ENCODE measurements around the gene KCNK17. TPM values are rescaled to one million over a fixed set of nuclear protein-coding genes. Genes with fewer than 3 reads are reported as not detected.

Gene KCNK17
- total RNA-seq, 1 experiment from 2014 or later = not detected

- Histone ChIP-seq H3K9ac (ENCODE audit: low read length) (no peak overlapping the region), H3K79me2 (ENCODE audit: low read length) (no peaks in the 10 kb centered on the region), H2AFZ (ENCODE audit: low read length) (no peak overlapping the region), H3K9me3 (ENCODE audit: low read length) (no peaks in the 10 kb centered on the region), H3K9me2 (replicated peaks; ENCODE audit: low read length) (no peaks in the 10 kb centered on the region), H4K20me1 (ENCODE audit: low read length) (no peaks in the 10 kb centered on the region), H3K27me3 (ENCODE audit: low read length) (peaks cover 4% of the 10 kb centered on the region; the same call in 1 of the 2 replicates), H3K4me3 (ENCODE audit: low read length) (no peak overlapping the region), H3K36me3 (ENCODE audit: low read depth, low read length) (no peaks in the 10 kb centered on the region), H3K27ac (ENCODE audit: low read length) (peak overlapping the region; percentile 23; the same call in 1 of the 2 replicates), H3F3A (ENCODE audit: low read length, unreplicated experiment) (no peaks in the 10 kb centered on the region), H3K4me2 (ENCODE audit: low read length) (0 out of 2 replicates have a peak overlapping the region, but pooled peaks have one; percentile 17), H3K4me1 (ENCODE audit: insufficient read depth, low read length) (peaks cover 8% of the 10 kb centered on the region; the same call in 1 of the 2 replicates)
- POLR2A ChIA-PET (ENCODE audit: unreplicated experiment) = no interaction called here
- no TSS peak for BruUV-seq (replicated peaks)
- CTCF ChIA-PET = no interaction called here
- ATAC-seq = no peak
- intact Hi-C loops (cut with micrococcal nuclease) = no loop called here
- DNase-seq = peak; percentile 35
- TF ChIP-seq EZH2phosphoT487 (IDR thresholded peaks at IDR 0.05; ENCODE audit: borderline replicate concordance, low read length) (no peak), CTCF (conservative IDR thresholded peaks at IDR 0.05; ENCODE audit: low read depth, low read length) (no peak), EZH2 (IDR thresholded peaks at IDR 0.05; ENCODE audit: low read length, unreplicated experiment) (no peak)
These were observed 47.8 kb downstream of the KCNK17 start for GRCh38 chr6:39266375-39266774.

- ATAC-seq (no peak), DNase-seq (peak; percentile 49)
- H3K27ac ChIP-seq (ENCODE audit: low read length) = no peak overlapping the region
- H3K27me3 ChIP-seq (ENCODE audit: low read length) = peaks cover 4% of the 10 kb centered on the region; the same call in 1 of the 2 replicates
- no peaks in the 10 kb centered on the region for H3K9me2 ChIP-seq (replicated peaks; ENCODE audit: low read length)
- peak overlapping the region; percentile 15; the same call in 1 of the 2 replicates for H3K4me2 ChIP-seq (ENCODE audit: low read length)
- CTCF ChIA-PET = no interaction called here
- no peaks in the 10 kb centered on the region for H3K79me2 ChIP-seq (ENCODE audit: low read length)
- no peak for TF ChIP-seq EZH2phosphoT487 (IDR thresholded peaks at IDR 0.05; ENCODE audit: borderline replicate concordance, low read length)
- H3K4me1 ChIP-seq (ENCODE audit: insufficient read depth, low read length) = peaks cover 8% of the 10 kb centered on the region; the same call in 1 of the 2 replicates
- no TSS peak for BruUV-seq (replicated peaks)
- H3K4me3 ChIP-seq (ENCODE audit: low read length) = no peak overlapping the region
- H3F3A ChIP-seq (ENCODE audit: low read length, unreplicated experiment) = no peaks in the 10 kb centered on the region
- H4K20me1 ChIP-seq (ENCODE audit: low read length) = no peaks in the 10 kb centered on the region
- H2AFZ ChIP-seq (ENCODE audit: low read length) = no peak overlapping the region
- intact Hi-C loops (cut with micrococcal nuclease) = no loop called here
- POLR2A ChIA-PET (ENCODE audit: unreplicated experiment) = no interaction called here
- no peaks in the 10 kb centered on the region for H3K9me3 ChIP-seq (ENCODE audit: low read length)
- no peaks in the 10 kb centered on the region for H3K36me3 ChIP-seq (ENCODE audit: low read depth, low read length)
- H3K9ac ChIP-seq (ENCODE audit: low read length) = no peak overlapping the region
These were observed 50.7 kb downstream of the KCNK17 start for GRCh38 chr6:39263303-39264037.

- CTCF ChIA-PET = no interaction called here
These were observed 52.5 kb downstream of the KCNK17 start for GRCh38 chr6:39261751-39262150.

More at GRCh38 chr6:39261751-39262150, 52.5 kb downstream of the KCNK17 start:
- H3K27me3 ChIP-seq (ENCODE audit: low read length) = peaks cover 4% of the 10 kb centered on the region; the same call in 1 of the 2 replicates
- POLR2A ChIA-PET (ENCODE audit: unreplicated experiment) = no interaction called here
- ATAC-seq (no peak), DNase-seq (no peak)
- H3K9me2 ChIP-seq (replicated peaks; ENCODE audit: low read length) = no peaks in the 10 kb centered on the region
- no peak overlapping the region for H3K9ac ChIP-seq (ENCODE audit: low read length)
- H3K4me3 ChIP-seq (ENCODE audit: low read length) = no peak overlapping the region
- no peaks in the 10 kb centered on the region for H3K79me2 ChIP-seq (ENCODE audit: low read length)
- TF ChIP-seq EZH2 (IDR thresholded peaks at IDR 0.05; ENCODE audit: low read length, unreplicated experiment) = no peak
- TF ChIP-seq CTCF (conservative IDR thresholded peaks at IDR 0.05; ENCODE audit: low read depth, low read length) = no peak
- TF ChIP-seq EZH2phosphoT487 (IDR thresholded peaks at IDR 0.05; ENCODE audit: borderline replicate concordance, low read length) = no peak
- no peak overlapping the region for H2AFZ ChIP-seq (ENCODE audit: low read length)
- H3K4me2 ChIP-seq (ENCODE audit: low read length) = no peak overlapping the region
- H3K9me3 ChIP-seq (ENCODE audit: low read length) = no peaks in the 10 kb centered on the region
- BruUV-seq (replicated peaks) = no TSS peak
- intact Hi-C loops (cut with micrococcal nuclease) = no loop called here
- H3F3A ChIP-seq (ENCODE audit: low read length, unreplicated experiment) = no peaks in the 10 kb centered on the region
- H4K20me1 ChIP-seq (ENCODE audit: low read length) = no peaks in the 10 kb centered on the region
- H3K36me3 ChIP-seq (ENCODE audit: low read depth, low read length) = no peaks in the 10 kb centered on the region
- H3K27ac ChIP-seq (ENCODE audit: low read length) = no peak overlapping the region
- 0 out of 2 replicates have a peak, but pooled peaks cover 4% of the 10 kb centered on the region for H3K4me1 ChIP-seq (ENCODE audit: insufficient read depth, low read length)

Measured in PC-3 (cell line).